Measurements from ENCODE around the gene TDP1. TPM values are rescaled to one million over a fixed set of nuclear protein-coding genes. Genes with fewer than 3 reads are reported as not detected.
A peak's percentile ranks its signal among the peaks of the same experiment; 100 is the strongest.

Gene TDP1
- total and polyA plus RNA-seq, 2 of the 4 experiments (the other 2 are of a cell fraction), result 23.3 to 53.1 TPM

- H2BK120ac ChIP-seq (ENCODE audit: low read depth, low read length), result peak overlapping the region; percentile 65
- H3K27me3 ChIP-seq (ENCODE audit: control insufficient read depth, insufficient read depth, low read length), result no peaks in the 10 kb centered on the region
- H3K27ac ChIP-seq (ENCODE audit: insufficient read depth, low read length), result peak overlapping the region; percentile 59
- peaks cover 3% of the 10 kb centered on the region; the same call in 1 of the 2 replicates for H3K36me3 ChIP-seq (ENCODE audit: control insufficient read depth, insufficient read depth, low read length)
- no peaks in the 10 kb centered on the region for H3K9me3 ChIP-seq (ENCODE audit: control insufficient read depth, insufficient read depth, low read length)
- H4K5ac ChIP-seq (ENCODE audit: low read depth, low read length), result peak overlapping the region; percentile 20; the same call in 1 of the 2 replicates
- H3K9ac ChIP-seq (ENCODE audit: low read depth, low read length), result peak overlapping the region; percentile 69
- H3K56ac ChIP-seq (ENCODE audit: extremely low read depth, insufficient read depth, low read length), result peak overlapping the region; percentile 95
- BruUV-seq (replicated peaks), result no TSS peak
- peak overlapping the region; percentile 30; the same call in 1 of the 2 replicates for H4K91ac ChIP-seq (ENCODE audit: insufficient read depth, low read depth, low read length)
- DNase-seq (no peak), ATAC-seq (ENCODE audit: low read depth) (peak; percentile 16)
- peak overlapping the region; percentile 62 for H3K23ac ChIP-seq (ENCODE audit: low read depth, low read length)
- H3K4ac ChIP-seq (ENCODE audit: low read depth, low read length), result peak overlapping the region; percentile 25; the same call in 1 of the 2 replicates
- H2BK15ac ChIP-seq (ENCODE audit: low read depth, low read length), result peak overlapping the region; percentile 64; the same call in 1 of the 3 replicates
- H3K4me1 ChIP-seq (ENCODE audit: control insufficient read depth, insufficient read depth, low read length), result peaks cover 3% of the 10 kb centered on the region; the same call in 1 of the 2 replicates
- H3K79me1 ChIP-seq (ENCODE audit: low read depth in 1 of 2, low read length in 2 of 2), result peaks cover 20 to 41% of the 10 kb centered on the region in 2 experiments
- in situ Hi-C loops (cut with MboI; ENCODE audit: low sequenced_read_pairs) (no loop called here), intact Hi-C loops (cut with micrococcal nuclease) (no loop called here), dilution Hi-C loops (cut with HindIII; ENCODE audit: low sequenced_read_pairs, unreplicated experiment) (no loop called here)
- WGBS, 2 experiments (ENCODE audit: extremely low coverage in 2 of 2, insufficient read length in 1 of 2), result no CpG with 5 or more reads among the region's 20 CpGs
- H2AK9ac ChIP-seq (replicated peaks; ENCODE audit: low read depth, low read length, poor library complexity), result no peak overlapping the region
- 0 out of 2 replicates have a peak, but pooled peaks cover 6% of the 10 kb centered on the region for H3K9me1 ChIP-seq (ENCODE audit: insufficient read depth, low read length)
- H3K14ac ChIP-seq (replicated peaks; ENCODE audit: low read depth, low read length), result 0 out of 2 replicates have a peak overlapping the region, but pooled peaks have one; percentile 27
- peak overlapping the region; percentile 73 for H3K4me3 ChIP-seq (ENCODE audit: insufficient read depth, low read depth, low read length)
- POLR2A ChIA-PET (ENCODE audit: unreplicated experiment), result no interaction called here
- peak overlapping the region; percentile 43 to 59; a peak in 3 of 4 replicates for H4K8ac ChIP-seq (ENCODE audit: low read depth in 2 of 2, low read length in 2 of 2)
- CTCF ChIA-PET, result interaction anchor here (0.6 to 1.5 kb wide), 4 partner anchors 16 to 334 kb away, joined by 3 to 9 read pairs (median 4); no protein-coding TSS in a partner anchor
- peak overlapping the region; percentile 14; the same call in 1 of the 2 replicates for H3K18ac ChIP-seq (ENCODE audit: low read depth, low read length)
- 0 out of 2 replicates have a peak overlapping the region, but pooled peaks have one; percentile 3 for H2AK5ac ChIP-seq (ENCODE audit: low read depth, low read length)
- peak overlapping the region; percentile 48 for H2BK5ac ChIP-seq (ENCODE audit: low read depth, low read length, poor library complexity, severe bottlenecking)
- no peaks in the 10 kb centered on the region for H4K20me1 ChIP-seq (ENCODE audit: insufficient read depth, low read length)
- H2AFZ ChIP-seq (replicated peaks; ENCODE audit: low read length, poor library complexity), result peak overlapping the region; percentile 91
- H2BK20ac ChIP-seq (ENCODE audit: low read depth, low read length), result no peak overlapping the region
- peak overlapping the region; percentile 79 for H3K4me2 ChIP-seq (ENCODE audit: low read depth, low read length)
- no peak for TF ChIP-seq MAZ (IDR thresholded peaks at IDR 0.05; ENCODE audit: borderline replicate concordance, low read depth, low read length)
- no peak for TF ChIP-seq SMC3 (IDR thresholded peaks at IDR 0.05; ENCODE audit: low read depth, low read length)
- TF ChIP-seq RFX5 (IDR thresholded peaks at IDR 0.05; ENCODE audit: low read depth, low read length), result no peak
- no peak for TF ChIP-seq MXI1 (IDR thresholded peaks at IDR 0.05; ENCODE audit: borderline replicate concordance, low read depth, low read length)
- TF ChIP-seq FOS (IDR thresholded peaks at IDR 0.05; ENCODE audit: low read depth, low read length), result no peak
- TF ChIP-seq POLR2A (IDR thresholded peaks at IDR 0.05; ENCODE audit: low read depth, low read length), result no peak
- TF ChIP-seq BHLHE40 (IDR thresholded peaks at IDR 0.05; ENCODE audit: low read depth, low read length), result no peak
- TF ChIP-seq CHD1 (IDR thresholded peaks at IDR 0.05; ENCODE audit: low read depth, low read length), result no peak
- no peak for TF ChIP-seq RAD21 (IDR thresholded peaks at IDR 0.05; ENCODE audit: low read length)
- no peak for TF ChIP-seq NFE2L2 (IDR thresholded peaks at IDR 0.05; ENCODE audit: low read depth, low read length)
- no peak for TF ChIP-seq CTCF (conservative IDR thresholded peaks at IDR 0.05; ENCODE audit: low read depth, low read length)
- TF ChIP-seq CEBPB (IDR thresholded peaks at IDR 0.05; ENCODE audit: low read depth, low read length), result no peak
- no peak for TF ChIP-seq RCOR1 (IDR thresholded peaks at IDR 0.05; ENCODE audit: insufficient replicate concordance, low read length)
- no peak for TF ChIP-seq USF2 (IDR thresholded peaks at IDR 0.05; ENCODE audit: low read depth, low read length)
These were observed 544 bp upstream of the TDP1 start for GRCh38 chr14:89955022-89955744.
